Ramos (cell line): Measurements from ENCODE around the gene ASB5.
"Not testable (repeated sequence)": the region's sequence is repeated elsewhere in the genome, so short reads cannot be mapped to it uniquely, and the experiment has no call there.

Experiments
- in situ Hi-C: fragments of 300-500 bp; cut with MboI; formaldehyde crosslinking; loops from one replicate; pipeline ENCODE4 v1.14.3; 2022; ENCODE audit warnings: low sequenced_read_pairs; ENCODE audit not compliant: unreplicated experiment

ASB5 gene, protein sequence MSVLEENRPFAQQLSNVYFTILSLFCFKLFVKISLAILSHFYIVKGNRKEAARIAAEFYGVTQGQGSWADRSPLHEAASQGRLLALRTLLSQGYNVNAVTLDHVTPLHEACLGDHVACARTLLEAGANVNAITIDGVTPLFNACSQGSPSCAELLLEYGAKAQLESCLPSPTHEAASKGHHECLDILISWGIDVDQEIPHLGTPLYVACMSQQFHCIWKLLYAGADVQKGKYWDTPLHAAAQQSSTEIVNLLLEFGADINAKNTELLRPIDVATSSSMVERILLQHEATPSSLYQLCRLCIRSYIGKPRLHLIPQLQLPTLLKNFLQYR

GRCh38 chr4:176268963-176269362 is at the start of gene ASB5:
TSS of gene ASB5 (minus strand) at chr4:176269222. CDS start at chr4:176269108, 114 bp downstream.
- in situ Hi-C loops, result no loop called here

DNA sequence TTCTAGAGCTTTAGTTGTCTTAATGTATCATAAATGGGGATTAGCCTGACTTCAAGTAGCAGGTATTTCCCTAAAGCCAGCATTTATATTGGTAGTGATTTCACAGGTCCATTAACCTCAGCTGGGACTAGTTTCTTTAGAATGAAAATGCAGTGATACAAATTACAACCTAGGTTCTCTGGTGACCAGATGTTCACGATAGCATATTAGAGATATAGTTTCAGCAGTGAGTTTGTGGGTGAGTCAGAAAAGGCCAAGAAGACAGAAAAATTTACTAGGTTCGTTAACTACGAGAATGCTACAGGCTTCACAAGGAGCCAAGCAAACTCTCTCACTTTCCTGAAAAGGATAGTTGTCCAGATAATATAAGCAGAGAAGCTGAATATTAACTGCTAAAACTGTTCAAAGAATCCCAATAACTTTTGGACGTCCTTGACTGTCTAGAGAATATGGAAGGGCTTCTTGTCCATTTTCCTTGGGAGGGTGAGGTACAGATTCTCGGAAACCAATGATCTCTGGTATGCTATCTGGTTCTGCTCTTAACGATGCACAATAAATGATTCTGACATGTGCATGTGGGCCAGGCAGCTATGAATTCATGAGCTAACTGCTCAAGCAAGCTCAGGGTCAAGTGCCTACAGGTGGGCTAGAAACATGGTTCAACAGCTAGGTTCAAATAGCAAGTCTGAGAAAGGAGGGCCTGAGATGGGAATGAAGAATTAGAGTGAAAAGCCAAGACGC is 44.7 kb upstream of the ASB5 start:
- in situ Hi-C loops, result loop anchor here (25.0 kb wide), 1 partner anchor 1376 kb away; no protein-coding TSS in a partner anchor

GRCh38 chr4:176309772-176310171 is 40.8 kb upstream of the ASB5 start:
- in situ Hi-C loops, result loop anchor here (25.0 kb wide), 1 partner anchor 1372 kb away; no protein-coding TSS in a partner anchor

DNA sequence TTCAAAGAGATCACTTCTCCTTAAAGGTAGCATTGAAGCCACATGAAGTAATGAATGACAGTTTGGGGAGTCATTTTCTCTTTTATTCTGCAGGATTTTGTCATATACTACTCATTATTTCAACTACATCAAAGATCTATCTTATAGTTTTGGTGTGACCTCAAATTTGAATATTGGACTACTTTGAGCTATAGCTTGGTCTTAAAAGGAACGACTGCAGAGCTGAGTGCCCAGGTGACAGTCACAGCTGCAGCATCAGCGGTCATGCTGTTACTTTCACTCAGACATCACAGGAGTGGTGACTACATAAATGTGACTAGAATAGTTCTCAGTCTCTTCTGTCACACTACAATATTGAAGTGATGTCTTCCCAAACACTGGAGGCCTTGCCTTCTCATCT is 40.0 kb upstream of the ASB5 start:
- in situ Hi-C loops, result loop anchor here (25.0 kb wide), 1 partner anchor 1372 kb away; no protein-coding TSS in a partner anchor

DNA sequence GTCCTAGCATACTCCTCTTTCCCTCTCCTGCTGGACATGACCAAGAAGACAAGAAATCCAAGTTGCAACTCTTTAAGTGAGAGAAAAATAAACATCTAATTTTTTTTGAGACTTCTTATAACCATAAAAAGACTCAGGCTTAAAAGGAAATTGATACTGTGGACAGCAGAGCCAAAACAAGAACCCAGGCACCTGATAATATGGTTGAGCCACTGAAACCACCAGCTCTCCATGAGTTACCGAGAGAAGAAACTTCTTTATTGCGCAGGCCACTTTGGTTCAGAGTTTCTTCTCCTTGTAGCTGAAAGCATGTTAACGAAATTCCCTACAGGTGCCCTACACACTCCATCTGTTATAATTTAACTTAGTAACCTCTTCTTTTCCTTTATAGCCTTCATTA is 39.4 kb upstream of the ASB5 start:
- in situ Hi-C loops, result loop anchor here (25.0 kb wide), 1 partner anchor 1371 kb away; no protein-coding TSS in a partner anchor

DNA sequence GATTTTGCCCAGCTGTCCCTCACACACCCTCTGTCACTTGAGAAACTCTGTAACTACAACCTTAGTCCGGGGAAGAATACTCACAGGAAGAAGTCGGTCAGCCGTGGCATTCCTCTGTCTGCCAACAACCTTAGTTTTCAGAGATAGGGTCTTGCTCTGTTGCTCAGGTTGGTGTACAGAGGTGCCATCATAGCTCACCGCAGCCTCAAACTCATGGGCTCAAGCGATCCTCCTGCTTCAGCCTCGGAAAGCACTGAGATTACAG is 38.6 kb upstream of the ASB5 start:
- in situ Hi-C loops, result loop anchor here (25.0 kb wide), 1 partner anchor 1370 kb away; no protein-coding TSS in a partner anchor

GRCh38 chr4:176306837-176307665 is 38.0 kb upstream of the ASB5 start:
- in situ Hi-C loops, result loop anchor here (25.0 kb wide), 1 partner anchor 1370 kb away; no protein-coding TSS in a partner anchor

- in situ Hi-C loops, result loop anchor here (25.0 kb wide), 1 partner anchor 1367 kb away; no protein-coding TSS in a partner anchor
These were observed 34.9 kb upstream of the ASB5 start for GRCh38 chr4:176303938-176304337.

GRCh38 chr4:176302283-176303275 is 33.6 kb upstream of the ASB5 start:
- in situ Hi-C loops, result loop anchor here (25.0 kb wide), 1 partner anchor 1365 kb away; no protein-coding TSS in a partner anchor

DNA sequence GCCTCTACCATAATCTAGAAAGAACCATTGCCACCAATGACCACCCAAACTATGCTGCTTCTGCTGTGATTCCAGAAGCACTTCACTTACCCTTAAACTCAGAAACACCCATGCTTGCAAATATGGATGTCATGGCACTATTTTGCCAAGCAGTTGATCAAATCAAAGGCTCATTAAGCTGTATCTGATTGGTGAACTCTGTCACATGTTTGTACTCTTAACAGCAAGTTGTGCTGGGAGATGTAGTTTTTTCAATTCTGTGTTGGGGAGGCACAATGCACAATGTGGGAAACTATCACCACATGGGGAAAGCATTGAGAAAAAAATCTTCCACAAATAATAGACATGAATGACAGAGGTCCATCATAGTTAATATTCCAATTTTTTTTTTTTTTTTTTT is 31.5 kb upstream of the ASB5 start:
- in situ Hi-C loops, result loop anchor here (25.0 kb wide), 1 partner anchor 1363 kb away; no protein-coding TSS in a partner anchor

GRCh38 chr4:176300036-176300435 is 31.0 kb upstream of the ASB5 start:
- in situ Hi-C loops, result loop anchor here (25.0 kb wide), 1 partner anchor 1363 kb away; no protein-coding TSS in a partner anchor

DNA sequence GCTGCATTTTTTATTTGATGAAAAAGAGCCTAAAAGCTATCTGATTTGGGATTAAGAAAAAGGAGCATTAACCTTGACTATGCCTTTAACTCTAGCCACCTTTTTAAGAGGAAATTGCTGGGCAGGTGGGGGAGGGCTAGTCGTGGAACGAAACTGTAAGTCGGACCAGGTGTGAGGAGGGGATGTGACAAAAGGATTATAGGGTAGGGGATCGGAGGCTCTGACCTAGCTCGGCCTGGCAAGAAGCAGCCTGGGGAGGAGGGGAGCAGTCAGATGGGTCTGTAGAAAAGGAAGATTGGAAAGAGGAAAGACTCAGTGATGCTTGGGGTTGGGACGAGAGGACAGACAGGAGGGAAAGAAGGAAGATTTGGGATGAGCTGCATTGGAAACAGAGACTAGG is 29.6 kb upstream of the ASB5 start:
- in situ Hi-C loops, result no loop called here

GRCh38 chr4:176295907-176296306 is 26.9 kb upstream of the ASB5 start:
- in situ Hi-C loops, result not testable (repeated sequence)

DNA sequence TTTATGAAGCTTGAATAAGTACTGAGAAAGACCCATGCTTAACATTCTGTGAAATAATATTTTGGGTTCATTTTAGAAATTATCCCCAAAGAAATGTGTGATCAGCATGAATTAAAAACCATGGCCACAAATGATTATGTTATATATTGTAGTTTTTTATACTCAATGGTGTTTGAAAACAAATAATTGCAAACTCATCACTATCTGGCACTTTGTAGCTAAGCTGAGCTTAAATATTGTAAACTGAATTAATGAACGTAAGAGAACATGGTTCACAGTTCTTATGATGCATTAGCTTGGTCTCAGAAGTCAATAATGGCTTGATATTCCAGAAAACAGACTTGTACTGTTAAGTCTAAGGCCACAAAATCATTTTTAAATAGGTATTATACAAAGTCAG is 24.6 kb upstream of the ASB5 start:
- in situ Hi-C loops, result no loop called here

DNA sequence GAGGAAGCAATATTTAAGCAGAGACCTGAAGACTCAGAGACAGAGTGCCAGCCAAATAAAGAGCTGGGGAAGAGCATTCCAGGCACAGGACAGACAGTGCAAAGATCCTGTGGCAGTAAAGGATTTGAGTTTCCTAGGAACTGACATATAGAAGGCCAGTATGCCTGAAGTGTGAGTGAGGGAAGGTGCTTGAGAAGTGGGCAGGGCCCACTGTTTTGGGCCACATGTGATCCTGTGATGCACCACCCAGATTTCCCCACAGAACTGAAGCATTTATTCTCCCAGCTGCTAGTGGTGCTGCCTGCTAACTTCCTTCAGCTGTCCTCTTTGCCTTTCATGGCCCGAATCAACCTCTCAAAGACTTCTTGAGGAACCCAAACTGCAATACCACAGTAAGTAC is 23.9 kb upstream of the ASB5 start:
- in situ Hi-C loops, result no loop called here

GRCh38 chr4:176291748-176292147 is 22.7 kb upstream of the ASB5 start:
- in situ Hi-C loops, result no loop called here

GRCh38 chr4:176290520-176290919 is 21.5 kb upstream of the ASB5 start:
- in situ Hi-C loops, result no loop called here

GRCh38 chr4:176289561-176289960 is 20.5 kb upstream of the ASB5 start:
- in situ Hi-C loops, result no loop called here

GRCh38 chr4:176288020-176288419 is 19.0 kb upstream of the ASB5 start:
- in situ Hi-C loops, result no loop called here
